Forelimb muscle (tissue), 1 donor: ENCODE measurements around the gene ADK. TPM values are rescaled to one million over a fixed set of nuclear protein-coding genes. Genes with fewer than 3 reads are reported as not detected.

Experiments
- DNase-seq: peaks from one replicate; pipeline ENCODE4 v3.0.0-alpha.2; 2013; ENCODE audit warnings: low read depth
- polyA plus RNA-seq: library from polyadenylated mRNA; unstranded; fragments of 120-200 nt; gene quantifications from one replicate; pipeline ENCODE4 v1.2.1, GENCODE V29; 2013; ENCODE audit not compliant: insufficient read length

The ADK gene
- polyA plus RNA-seq, 1 donor, result 31.0 TPM

GRCh38 chr10:74599672-74600071 lies 448.7 kb downstream of the ADK start:
- DNase-seq, result no peak

- DNase-seq, result no peak
These were observed 449.1 kb downstream of the ADK start for GRCh38 chr10:74600170-74600569.

GRCh38 chr10:74602576-74602975 lies 451.6 kb downstream of the ADK start:
- no peak for DNase-seq

- DNase-seq, result no peak
These were observed 459.3 kb downstream of the ADK start for GRCh38 chr10:74610299-74610698.

GRCh38 chr10:74612195-74612594 lies 461.2 kb downstream of the ADK start:
- DNase-seq, result no peak

GRCh38 chr10:74620626-74621025 lies 469.6 kb downstream of the ADK start:
- DNase-seq, result no peak

- no peak for DNase-seq
These were observed 472.8 kb downstream of the ADK start for GRCh38 chr10:74623786-74624185.

GRCh38 chr10:74624501-74624900 lies 473.5 kb downstream of the ADK start:
- DNase-seq, result no peak

GRCh38 chr10:74628136-74628535 lies 477.1 kb downstream of the ADK start:
- DNase-seq, result no peak

GRCh38 chr10:74634995-74635536 lies 484.0 kb downstream of the ADK start:
- no peak for DNase-seq

GRCh38 chr10:74635655-74636054 lies 484.6 kb downstream of the ADK start:
- no peak for DNase-seq

GRCh38 chr10:74637685-74638084 lies 486.7 kb downstream of the ADK start:
- no peak for DNase-seq

- no peak for DNase-seq
These were observed 489.3 kb downstream of the ADK start for GRCh38 chr10:74640134-74640921.

- no peak for DNase-seq
These were observed 490.6 kb downstream of the ADK start for GRCh38 chr10:74641659-74642058.

- no peak for DNase-seq
These were observed 492.0 kb downstream of the ADK start for GRCh38 chr10:74642901-74643595.

GRCh38 chr10:74643596-74643975 lies 492.6 kb downstream of the ADK start:
- DNase-seq, result no peak

- DNase-seq, result no peak
These were observed 493.7 kb downstream of the ADK start for GRCh38 chr10:74644738-74645137.

- DNase-seq, result no peak
These were observed 494.7 kb downstream of the ADK start for GRCh38 chr10:74645692-74646091.

GRCh38 chr10:74650613-74651012 lies 499.6 kb downstream of the ADK start:
- no peak for DNase-seq

GRCh38 chr10:74651565-74651964 lies 500.5 kb downstream of the ADK start:
- DNase-seq, result no peak

GRCh38 chr10:74652664-74653063 lies 501.6 kb downstream of the ADK start:
- no peak for DNase-seq

GRCh38 chr10:74658511-74658910 lies 507.5 kb downstream of the ADK start:
- no peak for DNase-seq

- no peak for DNase-seq
These were observed 511.6 kb downstream of the ADK start for GRCh38 chr10:74662635-74663034.
